ENCODE data around the gene COPB1.
A peak's percentile ranks its signal among the peaks of the same experiment; 100 is the strongest.

The COPB1 gene

GRCh38 chr11:14506532-14506931 is 6.9 kb upstream of the COPB1 start:
- no peak for DNase-seq

- DNase-seq, result no peak
Measured at GRCh38 chr11:14503023-14503422, 3.4 kb upstream of the COPB1 start.

- no peak for DNase-seq
Measured at GRCh38 chr11:14502039-14502438, 2.4 kb upstream of the COPB1 start.

- peak; percentile 65 for DNase-seq
Measured at GRCh38 chr11:14500181-14500651, 605 bp upstream of the COPB1 start.

GRCh38 chr11:14499178-14499559 is 442 bp downstream of the COPB1 start:
- no peak for DNase-seq

- no peak for DNase-seq
Measured at GRCh38 chr11:14480716-14481115, 18.9 kb downstream of the COPB1 start.

- DNase-seq, result no peak
Measured at GRCh38 chr11:14471127-14471526, 28.5 kb downstream of the COPB1 start.

GRCh38 chr11:14463623-14464022 is 36.0 kb downstream of the COPB1 start:
- no peak for DNase-seq

- no peak for DNase-seq
Measured at GRCh38 chr11:14460147-14460546, 39.5 kb downstream of the COPB1 start.

- DNase-seq, result no peak
Measured at GRCh38 chr11:14458377-14458776, 41.2 kb downstream of the COPB1 start.

GRCh38 chr11:14455648-14456430 is 43.8 kb downstream of the COPB1 start:
- DNase-seq, result no peak

GRCh38 chr11:14454861-14455632 is 44.6 kb downstream of the COPB1 start:
- DNase-seq, result no peak

GRCh38 chr11:14451825-14452224 is 47.8 kb downstream of the COPB1 start:
- DNase-seq, result no peak

GRCh38 chr11:14449302-14449714 is 50.3 kb downstream of the COPB1 start:
- no peak for DNase-seq

- no peak for DNase-seq
Measured at GRCh38 chr11:14448240-14448639, 51.4 kb downstream of the COPB1 start.

- no peak for DNase-seq
Measured at GRCh38 chr11:14446701-14447169, 52.9 kb downstream of the COPB1 start.

GRCh38 chr11:14445542-14446530 is 53.8 kb downstream of the COPB1 start:
- DNase-seq, result no peak

GRCh38 chr11:14444441-14445189 is 55.0 kb downstream of the COPB1 start:
- DNase-seq, result no peak

GRCh38 chr11:14443638-14444037 is 56.0 kb downstream of the COPB1 start:
- no peak for DNase-seq

- no peak for DNase-seq
Measured at GRCh38 chr11:14435717-14436512, 63.7 kb downstream of the COPB1 start.

- DNase-seq, result no peak
Measured at GRCh38 chr11:14425621-14426020, 74.0 kb downstream of the COPB1 start.
